ENCODE measurements around the gene NMNAT2. TPM values are rescaled to one million over a fixed set of nuclear protein-coding genes. Genes with fewer than 3 reads are reported as not detected.

Gene NMNAT2
- total and polyA plus RNA-seq, 12 donors, result 0.35 to 6.1 (median 2.9) TPM

DNA sequence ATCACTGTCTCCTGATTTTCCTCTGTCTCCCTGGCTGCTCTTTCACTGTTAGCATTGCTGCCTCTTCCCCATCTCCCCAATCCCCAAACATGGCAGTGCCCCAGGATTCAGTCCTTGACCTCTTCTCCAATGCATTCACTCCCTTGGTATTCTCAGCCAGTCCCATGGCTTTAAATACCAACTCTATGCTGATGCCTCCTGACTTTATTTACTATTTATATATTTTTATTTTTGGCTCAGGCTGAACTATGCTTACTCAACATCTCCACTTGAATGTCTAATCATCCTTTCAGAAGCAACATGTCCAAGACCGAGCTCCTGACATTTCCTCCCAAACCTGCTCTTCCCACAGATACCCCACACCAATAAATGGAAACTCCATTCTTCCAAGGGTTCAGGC, 26.3 kb downstream of the NMNAT2 start:
- Histone ChIP-seq H3K9me3 (replicated peaks in 1 of 3) (no peaks in the 10 kb centered on the region), H3K4me1 (replicated peaks in 1 of 2) (no peaks in the 10 kb centered on the region), H3K4me3 (no peak overlapping the region), H3K27me3 (no peaks in the 10 kb centered on the region), H3K36me3 (replicated peaks in 1 of 2) (no peaks in the 10 kb centered on the region), H3K27ac (no peak overlapping the region)
- no peak for TF ChIP-seq POLR2A (IDR thresholded peaks at IDR 0.05)
- TF ChIP-seq, protein P1, sequence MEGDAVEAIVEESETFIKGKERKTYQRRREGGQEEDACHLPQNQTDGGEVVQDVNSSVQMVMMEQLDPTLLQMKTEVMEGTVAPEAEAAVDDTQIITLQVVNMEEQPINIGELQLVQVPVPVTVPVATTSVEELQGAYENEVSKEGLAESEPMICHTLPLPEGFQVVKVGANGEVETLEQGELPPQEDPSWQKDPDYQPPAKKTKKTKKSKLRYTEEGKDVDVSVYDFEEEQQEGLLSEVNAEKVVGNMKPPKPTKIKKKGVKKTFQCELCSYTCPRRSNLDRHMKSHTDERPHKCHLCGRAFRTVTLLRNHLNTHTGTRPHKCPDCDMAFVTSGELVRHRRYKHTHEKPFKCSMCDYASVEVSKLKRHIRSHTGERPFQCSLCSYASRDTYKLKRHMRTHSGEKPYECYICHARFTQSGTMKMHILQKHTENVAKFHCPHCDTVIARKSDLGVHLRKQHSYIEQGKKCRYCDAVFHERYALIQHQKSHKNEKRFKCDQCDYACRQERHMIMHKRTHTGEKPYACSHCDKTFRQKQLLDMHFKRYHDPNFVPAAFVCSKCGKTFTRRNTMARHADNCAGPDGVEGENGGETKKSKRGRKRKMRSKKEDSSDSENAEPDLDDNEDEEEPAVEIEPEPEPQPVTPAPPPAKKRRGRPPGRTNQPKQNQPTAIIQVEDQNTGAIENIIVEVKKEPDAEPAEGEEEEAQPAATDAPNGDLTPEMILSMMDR (IDR thresholded peaks at IDR 0.05), result no peak
- intact Hi-C loops (cut with DNase I), result no loop called here
- DNase-seq, result no peak
- WGBS, 4 donors, result 74 to 95% (median 89%) methylated on average over 1 of the region's 1 CpG

DNA sequence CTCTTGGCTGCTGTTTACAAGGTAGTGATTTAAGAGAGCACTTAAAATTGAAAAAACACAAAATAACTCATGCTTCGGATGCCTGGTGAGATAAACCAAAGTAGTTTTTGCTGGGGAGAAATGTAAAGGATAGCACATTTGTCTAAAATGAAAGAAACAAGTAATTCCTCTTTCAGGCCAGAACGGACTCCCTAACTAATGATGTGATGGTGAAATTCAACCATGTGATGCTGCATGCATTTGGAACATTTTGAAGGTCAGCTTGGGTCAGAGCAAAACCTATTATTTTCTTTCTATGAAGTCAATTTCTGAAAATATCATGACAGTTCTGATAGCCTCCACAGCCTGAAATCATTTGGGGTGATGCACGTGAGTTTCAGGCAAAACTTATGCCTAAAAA, 27.6 kb downstream of the NMNAT2 start:
- TF ChIP-seq, protein P1 (IDR thresholded peaks at IDR 0.05), result no peak
- no peak for TF ChIP-seq POLR2A (IDR thresholded peaks at IDR 0.05)
- Histone ChIP-seq H3K4me1 (replicated peaks in 1 of 2) (no peaks in the 10 kb centered on the region), H3K27ac (no peak overlapping the region), H3K4me3 (no peak overlapping the region), H3K9me3 (replicated peaks in 1 of 3) (no peaks in the 10 kb centered on the region), H3K36me3 (replicated peaks in 1 of 2) (no peaks in the 10 kb centered on the region), H3K27me3 (no peaks in the 10 kb centered on the region)
- WGBS, 4 donors, result 43 to 56% (median 46%) methylated on average over 3 of the region's 3 CpGs
- intact Hi-C loops (cut with DNase I), result no loop called here
- DNase-seq, result peak in 1 of 7 donors; percentile 3

DNA sequence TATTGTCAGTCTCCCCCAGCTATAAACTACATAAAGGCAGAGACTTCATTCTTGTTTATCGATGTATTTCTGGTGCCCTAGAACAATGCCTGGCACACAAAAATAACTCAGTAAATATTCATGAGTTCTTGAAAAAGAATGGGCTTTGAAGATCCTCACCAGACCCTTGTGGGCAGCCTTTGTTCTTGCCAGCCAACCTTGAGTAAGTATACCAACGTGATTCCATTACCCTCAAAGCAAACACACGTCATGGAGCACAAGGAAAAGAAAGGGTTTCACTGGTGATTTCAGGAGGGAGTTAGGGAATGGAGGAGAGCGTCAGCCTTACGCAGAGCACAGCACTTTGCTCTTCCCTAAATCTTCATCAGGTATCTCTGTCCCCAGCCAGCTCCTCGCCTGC, 29.4 kb downstream of the NMNAT2 start:
- Histone ChIP-seq H3K36me3 (replicated peaks in 1 of 2) (no peaks in the 10 kb centered on the region), H3K9me3 (replicated peaks in 1 of 3) (no peaks in the 10 kb centered on the region), H3K27ac (no peak overlapping the region), H3K27me3 (no peaks in the 10 kb centered on the region), H3K4me3 (no peak overlapping the region), H3K4me1 (replicated peaks in 1 of 2) (no peaks in the 10 kb centered on the region)
- DNase-seq, result no peak
- WGBS, 4 donors, result 42 to 66% (median 59%) methylated on average over 6 of the region's 6 CpGs
- intact Hi-C loops (cut with DNase I), result no loop called here
- TF ChIP-seq, protein P1 (IDR thresholded peaks at IDR 0.05), result no peak
- TF ChIP-seq POLR2A (IDR thresholded peaks at IDR 0.05), result no peak

DNA sequence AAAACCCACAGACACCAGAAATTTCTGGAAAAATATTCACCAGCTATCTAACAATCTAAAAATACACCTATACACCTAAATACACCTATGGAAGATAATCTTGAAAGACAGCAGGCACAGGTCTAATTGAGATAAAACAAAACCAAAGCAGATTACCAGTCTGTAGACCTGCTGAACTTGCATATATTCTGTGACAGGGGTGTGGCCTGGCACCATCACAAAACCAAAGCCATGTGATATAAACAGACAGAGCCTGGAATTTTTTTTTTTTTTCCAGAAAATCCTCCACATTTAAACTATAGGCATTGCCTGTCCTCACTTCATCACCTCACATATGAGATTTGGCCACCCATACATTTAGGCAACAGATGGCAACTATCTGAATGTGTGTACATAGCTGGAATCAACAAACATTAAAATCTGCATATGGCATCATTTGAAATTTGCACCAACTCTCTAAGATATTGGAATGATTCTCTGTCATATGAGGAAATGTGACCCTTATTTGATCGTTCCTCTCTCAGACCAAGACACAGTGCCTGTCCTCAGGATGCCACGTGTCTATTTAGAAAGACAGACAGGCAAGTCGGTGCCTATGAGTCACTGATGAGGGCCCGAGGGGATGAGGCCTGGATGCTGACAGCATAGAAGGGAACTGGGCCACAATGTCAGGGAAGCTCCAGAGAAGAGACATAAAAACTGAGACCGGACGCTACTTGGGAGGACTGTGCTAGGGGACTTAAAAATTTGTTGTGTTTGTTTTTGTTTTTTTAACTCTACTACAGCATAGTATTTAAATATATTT, 32.6 kb downstream of the NMNAT2 start:
- DNase-seq, result no peak
- no peak for TF ChIP-seq POLR2A (IDR thresholded peaks at IDR 0.05)
- TF ChIP-seq, protein P1 (IDR thresholded peaks at IDR 0.05), result no peak
- intact Hi-C loops (cut with DNase I), result no loop called here
- no peaks in the 10 kb centered on the region for H3K27me3 ChIP-seq
- no peaks in the 10 kb centered on the region for H3K36me3 ChIP-seq (replicated peaks in 1 of 2)
- no peak overlapping the region for H3K4me3 ChIP-seq
- no peak overlapping the region for H3K27ac ChIP-seq
- 70 to 84% (median 73%) methylated on average over 6 of the region's 6 CpGs for WGBS, 4 donors
- no peaks in the 10 kb centered on the region for H3K9me3 ChIP-seq (replicated peaks in 1 of 3)
- no peaks in the 10 kb centered on the region for H3K4me1 ChIP-seq (replicated peaks in 1 of 2)

Data from adrenal gland (tissue), 12 donors.